MCF 10A (cell line): ENCODE data around the gene APOBEC2. TPM values are rescaled to one million over a fixed set of nuclear protein-coding genes. Genes with fewer than 3 reads are reported as not detected.

Source experiments
- BruUV-seq: library from RNA; stranded (reverse); fragments of 400-500 nt; replicated peaks from 2 replicates; lab custom pipeline; 2021; lab: Mats Ljungman, UMichigan
- CTCF ChIA-PET: fragments of 300-600 bp; sonication (Branson Sonifier 250); formaldehyde crosslinking; extraction: SDS; loops from one replicate; lab custom pipeline; 2021; ENCODE audit warnings: antibody characterized with exemption, inconsistent platforms; lab: Yijun Ruan, JAX
- POLR2A ChIA-PET: fragments of 300-600, 350-650 bp; sonication (Branson Sonifier 250); formaldehyde crosslinking; extraction: SDS; loops from one replicate; lab custom pipeline; 2020; ENCODE audit warnings: antibody characterized with exemption, inconsistent platforms; lab: Yijun Ruan, JAX
- DNase-seq: peaks from one replicate; pipeline ENCODE4 v3.0.0-alpha.2; 2018; ENCODE audit not compliant: unreplicated experiment
- H3K27ac Mint-ChIP-seq: one replicate; pipeline ENCODE4 v1.8.0; 2022; ENCODE audit warnings: mild to moderate bottlenecking, low read depth, mixed read lengths; ENCODE audit not compliant: unreplicated experiment
- H3K27me3 Mint-ChIP-seq: one replicate; pipeline ENCODE4 v1.8.0; 2022; ENCODE audit warnings: mixed read lengths; ENCODE audit not compliant: insufficient read depth, unreplicated experiment
- H3K36me3 Mint-ChIP-seq: one replicate; pipeline ENCODE4 v1.8.0; 2022; ENCODE audit warnings: mild to moderate bottlenecking, moderate library complexity, mixed read lengths; ENCODE audit not compliant: insufficient read depth, unreplicated experiment
- H3K4me1 Mint-ChIP-seq: one replicate; pipeline ENCODE4 v1.8.0; 2022; ENCODE audit warnings: mixed read lengths; ENCODE audit not compliant: insufficient read depth, unreplicated experiment
- H3K4me3 Mint-ChIP-seq: one replicate; pipeline ENCODE4 v1.8.0; 2022; ENCODE audit warnings: mild to moderate bottlenecking, moderate library complexity, mixed read lengths; ENCODE audit not compliant: unreplicated experiment
- H3K9me3 Mint-ChIP-seq: one replicate; pipeline ENCODE4 v1.8.0; 2022; ENCODE audit warnings: mixed read lengths; ENCODE audit not compliant: unreplicated experiment
- CTCF ChIP-seq: fragments of 200-600 bp; IDR thresholded peaks from one replicate; pipeline ENCODE4 v1.8.0; 2022; ENCODE audit warnings: antibody characterized with exemption, mild to moderate bottlenecking; ENCODE audit not compliant: unreplicated experiment
- intact Hi-C: fragments of 100-400 bp; cut with micrococcal nuclease; formaldehyde crosslinking; loops from 2 replicates; pipeline ENCODE4 v1.14.1; 2022
- total RNA-seq: library from RNA; stranded (reverse); gene quantifications from 2 replicates; pipeline ENCODE4 v1.2.3, GENCODE V29; 2022

APOBEC2 gene
- total RNA-seq, 1 experiment from 2014 or later = not detected

- peaks cover 5% of the 10 kb centered on the region for H3K4me1 Mint-ChIP-seq
- DNase-seq = no peak
- BruUV-seq = no TSS peak
- ChIA-PET POLR2A (interaction anchor here (0.8 to 1.4 kb wide), 4 partner anchors 12 to 21 kb away, joined by 3 to 5 read pairs (median 4); no protein-coding TSS in a partner anchor), CTCF (interaction anchor here (1.0 to 4.5 kb wide), 8 partner anchors 9 to 262 kb away, joined by 3 to 38 read pairs (median 6); partner anchors contain the start of genes OARD1 and UNC5CL)
- H3K27ac Mint-ChIP-seq = no peak overlapping the region
- H3K9me3 Mint-ChIP-seq = no peaks in the 10 kb centered on the region
- H3K4me3 Mint-ChIP-seq = no peak overlapping the region
- TF ChIP-seq CTCF = no peak
- no peaks in the 10 kb centered on the region for H3K27me3 Mint-ChIP-seq
- intact Hi-C loops = no loop called here
- no peaks in the 10 kb centered on the region for H3K36me3 Mint-ChIP-seq
Observed at GRCh38 chr6:41056768-41057490, 3.9 kb downstream of the APOBEC2 start.

- intact Hi-C loops = no loop called here
- no peaks in the 10 kb centered on the region for H3K27me3 Mint-ChIP-seq
- H3K36me3 Mint-ChIP-seq = peaks cover 10% of the 10 kb centered on the region
- POLR2A ChIA-PET = interaction anchor here (1.4 kb wide), 1 partner anchor 16 kb away, joined by 4 read pairs; no protein-coding TSS in a partner anchor
- H3K4me1 Mint-ChIP-seq = peaks cover 5% of the 10 kb centered on the region
- H3K9me3 Mint-ChIP-seq = no peaks in the 10 kb centered on the region
- no peak overlapping the region for H3K4me3 Mint-ChIP-seq
- BruUV-seq = no TSS peak
- DNase-seq = no peak
- TF ChIP-seq CTCF = no peak
- no peak overlapping the region for H3K27ac Mint-ChIP-seq
- CTCF ChIA-PET = interaction anchor here (0.6 to 1.6 kb wide), 9 partner anchors 9 to 1708 kb away, joined by 3 to 8 read pairs (median 4); no protein-coding TSS in a partner anchor
Observed at GRCh38 chr6:41058783-41059181, 5.8 kb downstream of the APOBEC2 start.

- Mint-ChIP-seq H3K4me3 (no peak overlapping the region), H3K4me1 (peaks cover 5% of the 10 kb centered on the region), H3K9me3 (no peaks in the 10 kb centered on the region), H3K27me3 (no peaks in the 10 kb centered on the region), H3K27ac (no peak overlapping the region), H3K36me3 (peaks cover 17% of the 10 kb centered on the region)
- POLR2A ChIA-PET = interaction anchor here (1.4 kb wide), 1 partner anchor 15 kb away, joined by 4 read pairs; no protein-coding TSS in a partner anchor
- CTCF ChIA-PET = interaction anchor here (0.6 to 1.6 kb wide), 4 partner anchors 9 to 1709 kb away, joined by 3 to 8 read pairs (median 4); no protein-coding TSS in a partner anchor
- intact Hi-C loops = no loop called here
- no TSS peak for BruUV-seq
- no peak for TF ChIP-seq CTCF
- no peak for DNase-seq
Observed at GRCh38 chr6:41059556-41059955, 6.6 kb downstream of the APOBEC2 start.

GRCh38 chr6:41061196-41061726, 8.3 kb downstream of the APOBEC2 start:
- H3K4me1 Mint-ChIP-seq = peaks cover 6% of the 10 kb centered on the region
- H3K27ac Mint-ChIP-seq = no peak overlapping the region
- TF ChIP-seq CTCF = no peak
- no peaks in the 10 kb centered on the region for H3K9me3 Mint-ChIP-seq
- H3K4me3 Mint-ChIP-seq = no peak overlapping the region
- BruUV-seq = no TSS peak
- DNase-seq = no peak
- no peaks in the 10 kb centered on the region for H3K27me3 Mint-ChIP-seq
- intact Hi-C loops = no loop called here
- peaks cover 34% of the 10 kb centered on the region for H3K36me3 Mint-ChIP-seq
- CTCF ChIA-PET = interaction anchor here (0.5 to 1.5 kb wide), 2 partner anchors 33 to 721 kb away, joined by 3 read pairs; no protein-coding TSS in a partner anchor
- POLR2A ChIA-PET = interaction anchor here (0.6 to 1.3 kb wide), 3 partner anchors 10 to 1683 kb away, joined by 3 to 4 read pairs (median 3); no protein-coding TSS in a partner anchor
